Gastroesophageal sphincter (tissue), 4 donors: Measurements from ENCODE around the gene LEFTY2. TPM values are rescaled to one million over a fixed set of nuclear protein-coding genes. Genes with fewer than 3 reads are reported as not detected.

Experiments used
- ATAC-seq: fragments of 150-250 bp; one replicate; pipeline ENCODE4 v1.9.1; 2016; ENCODE audit warnings: mild to moderate bottlenecking, moderate library complexity
- H3K27ac ChIP-seq, 4 donors: fragments of 200-600 bp; sonication (generic) in 3 of 4; 1 replicate in 3 of 4; 2 replicates in 1 of 4; pipeline ENCODE4 v1.5.1; 2016 to 2019
- H3K27me3 ChIP-seq: fragments of 200-600 bp; sonication (generic); one replicate; pipeline ENCODE4 v1.5.1; 2019
- H3K36me3 ChIP-seq, 2 donors: fragments of 200-600 bp; sonication (generic); one replicate each; pipeline ENCODE4 v1.5.1; 2019; ENCODE audit warnings: control low read depth in 1 of 2
- H3K4me1 ChIP-seq, 3 donors: fragments of 200-600 bp; sonication (generic); 1 replicate in 2 of 3; 2 replicates in 1 of 3; pipeline ENCODE4 v1.5.1; 2016 to 2019; ENCODE audit warnings: control low read depth in 2 of 3
- H3K4me3 ChIP-seq, 2 donors: fragments of 200-600 bp; sonication (generic); one replicate each; pipeline ENCODE4 v1.5.1; 2019; ENCODE audit warnings: mild to moderate bottlenecking in 1 of 2, moderate library complexity in 1 of 2
- H3K9me3 ChIP-seq, 3 donors: fragments of 200-600 bp; sonication (generic); one replicate each; pipeline ENCODE4 v1.5.1; 2017 to 2019; ENCODE audit warnings: control low read depth in 2 of 3
- EP300 ChIP-seq: sonication (generic); formaldehyde crosslinking; IDR thresholded peaks from one replicate; pipeline ENCODE4 v1.6.1; 2017; ENCODE audit warnings: antibody characterized with exemption, mild to moderate bottlenecking
- POLR2A ChIP-seq, 2 donors: fragments of 450-650 bp; IDR thresholded peaks; one replicate each; pipeline ENCODE4 v1.6.1; 2017; ENCODE audit warnings: antibody characterized with exemption in 2 of 2, mild to moderate bottlenecking in 2 of 2, moderate library complexity in 1 of 2
- POLR2AphosphoS5 ChIP-seq: sonication (generic); formaldehyde crosslinking; IDR thresholded peaks from one replicate; pipeline ENCODE4 v1.6.1; 2017; ENCODE audit warnings: antibody characterized with exemption
- WGBS, 2 donors: methylation state at CpG; one replicate each; pipeline ENCODE4 v1.1.5; 2018; ENCODE audit warnings: low coverage in 1 of 2; 5-methylcytosine and 5-hydroxymethylcytosine counted together
- total RNA-seq, 4 donors: library from RNA; depleted of rRNA; stranded (reverse); fragments of >200 nt; gene quantifications; one replicate each; pipeline ENCODE4 v1.1.0, GENCODE V29; 2016
- TF ChIP-seq, protein P1 (sequence below), 4 experiments: fragments of 200-600 bp in 2 of 4; fragments of 450-650 bp in 2 of 4; sonication (generic) in 1 of 4; IDR thresholded peaks; one replicate each; pipeline ENCODE4 v1.5.1; 2017 to 2019; ENCODE audit warnings: antibody characterized with exemption in 4 of 4, mild to moderate bottlenecking in 2 of 4, moderate library complexity in 2 of 4

The LEFTY2 gene
- total RNA-seq, 4 donors from 2014 or later = 1.1 TPM; not detected in 3

GRCh38 chr1:225949041-225949440 lies 8.0 kb upstream of the LEFTY2 start:
- H3K27ac ChIP-seq = no peak overlapping the region
- H3K9me3 ChIP-seq = no peaks in the 10 kb centered on the region
- ATAC-seq = no peak
- peaks cover 26% of the 10 kb centered on the region for H3K27me3 ChIP-seq
- TF ChIP-seq POLR2AphosphoS5 (no peak), POLR2A (IDR thresholded peaks at IDR 0.05) (no peak), EP300 (no peak)
- TF ChIP-seq, protein P1, sequence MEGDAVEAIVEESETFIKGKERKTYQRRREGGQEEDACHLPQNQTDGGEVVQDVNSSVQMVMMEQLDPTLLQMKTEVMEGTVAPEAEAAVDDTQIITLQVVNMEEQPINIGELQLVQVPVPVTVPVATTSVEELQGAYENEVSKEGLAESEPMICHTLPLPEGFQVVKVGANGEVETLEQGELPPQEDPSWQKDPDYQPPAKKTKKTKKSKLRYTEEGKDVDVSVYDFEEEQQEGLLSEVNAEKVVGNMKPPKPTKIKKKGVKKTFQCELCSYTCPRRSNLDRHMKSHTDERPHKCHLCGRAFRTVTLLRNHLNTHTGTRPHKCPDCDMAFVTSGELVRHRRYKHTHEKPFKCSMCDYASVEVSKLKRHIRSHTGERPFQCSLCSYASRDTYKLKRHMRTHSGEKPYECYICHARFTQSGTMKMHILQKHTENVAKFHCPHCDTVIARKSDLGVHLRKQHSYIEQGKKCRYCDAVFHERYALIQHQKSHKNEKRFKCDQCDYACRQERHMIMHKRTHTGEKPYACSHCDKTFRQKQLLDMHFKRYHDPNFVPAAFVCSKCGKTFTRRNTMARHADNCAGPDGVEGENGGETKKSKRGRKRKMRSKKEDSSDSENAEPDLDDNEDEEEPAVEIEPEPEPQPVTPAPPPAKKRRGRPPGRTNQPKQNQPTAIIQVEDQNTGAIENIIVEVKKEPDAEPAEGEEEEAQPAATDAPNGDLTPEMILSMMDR (IDR thresholded peaks at IDR 0.05) = no peak
- 64 to 65% methylated on average over 6 of the region's 6 CpGs for WGBS, 2 donors
- H3K36me3 ChIP-seq = no peaks in the 10 kb centered on the region
- no peaks in the 10 kb centered on the region for H3K4me1 ChIP-seq
- H3K4me3 ChIP-seq = no peak overlapping the region

- H3K27me3 ChIP-seq = peaks cover 26% of the 10 kb centered on the region
- no peak overlapping the region for H3K4me3 ChIP-seq
- H3K36me3 ChIP-seq = no peaks in the 10 kb centered on the region
- no peak for ATAC-seq
- TF ChIP-seq, protein P1 (IDR thresholded peaks at IDR 0.05) = no peak
- TF ChIP-seq POLR2A (IDR thresholded peaks at IDR 0.05) (no peak), EP300 (no peak), POLR2AphosphoS5 (no peak)
- 96 to 97% methylated on average over 5 of the region's 5 CpGs for WGBS, 2 donors
- no peaks in the 10 kb centered on the region for H3K9me3 ChIP-seq
- H3K27ac ChIP-seq = no peak overlapping the region
- H3K4me1 ChIP-seq = peaks cover 0 to 2% (median 1%) of the 10 kb centered on the region in 3 donors
Observed at GRCh38 chr1:225946803-225947202, 5.8 kb upstream of the LEFTY2 start.

- ATAC-seq = no peak
- TF ChIP-seq POLR2A (IDR thresholded peaks at IDR 0.05) (no peak), EP300 (no peak), POLR2AphosphoS5 (no peak)
- TF ChIP-seq, protein P1 (IDR thresholded peaks at IDR 0.05) = no peak
- H3K9me3 ChIP-seq = no peaks in the 10 kb centered on the region
- WGBS, 2 donors = 60 to 67% methylated on average over 1 to 4 of the region's 4 CpGs
- no peaks in the 10 kb centered on the region for H3K36me3 ChIP-seq
- peaks cover 0 to 8% (median 6%) of the 10 kb centered on the region in 3 donors for H3K4me1 ChIP-seq
- no peak overlapping the region for H3K4me3 ChIP-seq
- H3K27ac ChIP-seq = no peak overlapping the region
- H3K27me3 ChIP-seq = peaks cover 24% of the 10 kb centered on the region
Observed at GRCh38 chr1:225946082-225946620, 5.1 kb upstream of the LEFTY2 start.

- WGBS, 2 donors = 58 to 85% methylated on average over 1 to 2 of the region's 4 CpGs
- Histone ChIP-seq H3K27ac (no peak overlapping the region), H3K4me1 (peaks cover 0 to 14% (median 11%) of the 10 kb centered on the region in 3 donors), H3K4me3 (no peak overlapping the region), H3K9me3 (no peaks in the 10 kb centered on the region), H3K36me3 (no peaks in the 10 kb centered on the region), H3K27me3 (peaks cover 18% of the 10 kb centered on the region)
- no peak for ATAC-seq
- TF ChIP-seq, protein P1 (IDR thresholded peaks at IDR 0.05) = no peak
- TF ChIP-seq POLR2A (IDR thresholded peaks at IDR 0.05) = no peak
- no peak for TF ChIP-seq EP300
- no peak for TF ChIP-seq POLR2AphosphoS5
Observed at GRCh38 chr1:225945564-225945963, 4.5 kb upstream of the LEFTY2 start.

GRCh38 chr1:225944951-225945350 lies 3.9 kb upstream of the LEFTY2 start:
- WGBS, 2 donors = no CpG with 5 or more reads among the region's 7 CpGs

More at GRCh38 chr1:225944951-225945350, 3.9 kb upstream of the LEFTY2 start:
- H3K4me1 ChIP-seq = peaks cover 0 to 20% (median 12%) of the 10 kb centered on the region in 3 donors
- H3K27ac ChIP-seq = no peak overlapping the region
- no peak for ATAC-seq
- TF ChIP-seq POLR2AphosphoS5 = no peak
- no peak for TF ChIP-seq POLR2A (IDR thresholded peaks at IDR 0.05)
- TF ChIP-seq, protein P1 (IDR thresholded peaks at IDR 0.05) = no peak
- TF ChIP-seq EP300 = no peak
- peaks cover 16% of the 10 kb centered on the region for H3K27me3 ChIP-seq
- no peaks in the 10 kb centered on the region for H3K36me3 ChIP-seq
- H3K4me3 ChIP-seq = no peak overlapping the region
- no peaks in the 10 kb centered on the region for H3K9me3 ChIP-seq
